Liver (tissue), 9 donors: ENCODE measurements around the gene CHMP5. TPM values are rescaled to one million over a fixed set of nuclear protein-coding genes. Genes with fewer than 3 reads are reported as not detected.

Source experiments
- DNase-seq: peaks from one replicate; pipeline ENCODE4 v3.0.0-alpha.2; 2017; ENCODE audit warnings: low spot score
- H3K27ac ChIP-seq, 2 donors: one replicate each; pipeline ENCODE4 v1.7.0; 2013; ENCODE audit warnings: inconsistent platforms in 2 of 2, low read length in 2 of 2, control low read depth in 1 of 2, low read depth in 1 of 2, mild to moderate bottlenecking in 1 of 2
- H3K27me3 ChIP-seq, 4 donors: one replicate each; pipeline versions ENCODE4 v1.6.1 to v1.7.0; 2013; ENCODE audit warnings: low read length in 3 of 4, inconsistent platforms in 1 of 4, mild to moderate bottlenecking in 1 of 4, moderate library complexity in 1 of 4; ENCODE audit not compliant: control insufficient read depth in 4 of 4, insufficient read depth in 4 of 4
- H3K36me3 ChIP-seq, 4 donors: one replicate each; pipeline versions ENCODE4 v1.6.1 to v1.7.0; 2013; ENCODE audit warnings: low read length in 3 of 4, mild to moderate bottlenecking in 3 of 4, low read depth in 1 of 4, moderate library complexity in 1 of 4; ENCODE audit not compliant: control insufficient read depth in 4 of 4, insufficient read depth in 3 of 4
- H3K4me1 ChIP-seq, 4 donors: one replicate each; pipeline versions ENCODE4 v1.6.1 to v1.7.0; 2013; ENCODE audit warnings: low read length in 3 of 4, mild to moderate bottlenecking in 3 of 4, moderate library complexity in 1 of 4; ENCODE audit not compliant: control insufficient read depth in 4 of 4, insufficient read depth in 4 of 4
- H3K4me3 ChIP-seq, 3 donors: one replicate each; pipeline versions ENCODE4 v1.6.1 to v1.7.0; 2013; ENCODE audit warnings: low read length in 3 of 3, control low read depth in 1 of 3, low read depth in 1 of 3, mild to moderate bottlenecking in 1 of 3
- H3K9ac ChIP-seq, 2 donors: one replicate each; pipeline ENCODE4 v1.7.0; 2013; ENCODE audit warnings: low read length in 2 of 2, mild to moderate bottlenecking in 2 of 2, moderate library complexity in 2 of 2, control low read depth in 1 of 2, low read depth in 1 of 2
- H3K9me3 ChIP-seq, 4 donors: one replicate each; pipeline versions ENCODE4 v1.6.1 to v1.7.0; 2013; ENCODE audit warnings: low read length in 3 of 4; ENCODE audit not compliant: control insufficient read depth in 4 of 4
- ATF3 ChIP-seq: IDR thresholded peaks from 2 replicates; pipeline ENCODE4 v1.6.1; 2016; ENCODE audit warnings: antibody characterized with exemption
- CTCF ChIP-seq: fragments of 150-350 bp; IDR thresholded peaks from 2 replicates; pipeline ENCODE4 v1.5.1; 2017; ENCODE audit warnings: improper control_type of control experiment, low read depth, low read length; ENCODE audit not compliant: missing input control
- EGR1 ChIP-seq, 2 donors: IDR thresholded peaks; 2 replicates each; pipeline ENCODE4 v1.6.1; 2016 to 2018; ENCODE audit warnings: antibody characterized with exemption in 2 of 2, low read depth in 2 of 2
- FOXA1 ChIP-seq: IDR thresholded peaks from 2 replicates; pipeline ENCODE4 v1.6.1; 2016; ENCODE audit warnings: antibody characterized with exemption
- FOXA2 ChIP-seq: IDR thresholded peaks from 2 replicates; pipeline ENCODE4 v1.6.1; 2016; ENCODE audit warnings: antibody characterized with exemption
- GABPA ChIP-seq, 2 donors: IDR thresholded peaks in 1 of 2; conservative IDR thresholded peaks in 1 of 2; 2 replicates each; pipeline ENCODE4 v1.6.1; 2016; ENCODE audit warnings: antibody characterized with exemption in 2 of 2, mild to moderate bottlenecking in 1 of 2, moderate library complexity in 1 of 2
- HNF4A ChIP-seq, 2 donors: conservative IDR thresholded peaks; 2 replicates each; pipeline ENCODE4 v1.6.1; 2016; ENCODE audit warnings: antibody characterized with exemption in 2 of 2, mild to moderate bottlenecking in 2 of 2
- HNF4G ChIP-seq: IDR thresholded peaks from 2 replicates; pipeline ENCODE4 v1.6.1; 2016; ENCODE audit warnings: antibody characterized with exemption
- JUND ChIP-seq, 2 donors: IDR thresholded peaks; 2 replicates each; pipeline ENCODE4 v1.6.1; 2016; ENCODE audit warnings: antibody characterized with exemption in 2 of 2
- MAX ChIP-seq: IDR thresholded peaks from 2 replicates; pipeline ENCODE4 v1.6.1; 2016; ENCODE audit warnings: antibody characterized with exemption
- NR2F2 ChIP-seq: IDR thresholded peaks from 2 replicates; pipeline ENCODE4 v1.6.1; 2016; ENCODE audit warnings: antibody characterized with exemption
- RAD21 ChIP-seq, 2 donors: IDR thresholded peaks; 2 replicates each; pipeline ENCODE4 v1.6.1; 2016; ENCODE audit warnings: antibody characterized with exemption in 2 of 2, mild to moderate bottlenecking in 2 of 2
- REST ChIP-seq: IDR thresholded peaks from 2 replicates; pipeline ENCODE4 v1.6.1; 2016; ENCODE audit warnings: antibody characterized with exemption, mild to moderate bottlenecking
- RXRA ChIP-seq, 2 donors: IDR thresholded peaks; 2 replicates each; pipeline ENCODE4 v1.6.1; 2017 to 2018; ENCODE audit warnings: antibody characterized with exemption in 2 of 2, mild to moderate bottlenecking in 1 of 2
- SP1 ChIP-seq: IDR thresholded peaks from 2 replicates; pipeline ENCODE4 v1.6.1; 2018; ENCODE audit warnings: antibody characterized with exemption, mild to moderate bottlenecking
- TAF1 ChIP-seq: conservative IDR thresholded peaks from 2 replicates; pipeline ENCODE4 v1.6.1; 2016; ENCODE audit warnings: antibody characterized with exemption, mild to moderate bottlenecking
- YY1 ChIP-seq: IDR thresholded peaks from 2 replicates; pipeline ENCODE4 v1.6.1; 2016; ENCODE audit warnings: antibody characterized with exemption, mild to moderate bottlenecking
- ZBTB33 ChIP-seq: IDR thresholded peaks from 2 replicates; pipeline ENCODE4 v1.6.1; 2016; ENCODE audit warnings: antibody characterized with exemption
- WGBS: extraction: QIAGEN DNeasy Blood & Tissue Kit; methylation state at CpG from one replicate; pipeline ENCODE4 v1.1.7; 2013; 5-methylcytosine and 5-hydroxymethylcytosine counted together
- polyA plus RNA-seq, 2 donors: library from polyadenylated mRNA; stranded (reverse) in 1 of 2; unstranded in 1 of 2; fragments of 200-250 nt in 1 of 2; fragments of >200 nt in 1 of 2; fragmentation: Nextera tagmentation in 1 of 2; extraction: Ambion mirVana in 1 of 2; gene quantifications; one replicate each; pipeline versions ENCODE4 v1.2.1 to v1.2.3, GENCODE V29; 2013 to 2015
- total RNA-seq, 2 donors: library from RNA; depleted of rRNA; stranded (reverse); fragments of >200 nt; gene quantifications; one replicate each; pipeline ENCODE4 v1.2.3, GENCODE V29; 2014
- donor health status: healthy.
- donor health status: healthy.
- donor health status: healthy.
- donor health status: healthy.
- donor health status: healthy.

The CHMP5 gene
- total and polyA plus RNA-seq, 4 donors, result 23.2 to 34.8 (median 27.8) TPM

GRCh38 chr9:33320568-33321261, 55.9 kb downstream of the CHMP5 start:
- no peaks in the 10 kb centered on the region for H3K27me3 ChIP-seq
- H3K9ac ChIP-seq, result no peak overlapping the region
- H3K36me3 ChIP-seq, result peaks cover 12 to 77% (median 59%) of the 10 kb centered on the region in 4 donors
- H3K9me3 ChIP-seq, result no peaks in the 10 kb centered on the region
- WGBS, result 94% methylated on average over 2 of the region's 2 CpGs
- no peak for TF ChIP-seq GABPA (IDR thresholded peaks at IDR 0.05 in 1 of 2, conservative IDR thresholded peaks at IDR 0.05 in 1 of 2)
- TF ChIP-seq TAF1, result no peak
- no peak for TF ChIP-seq HNF4G
- no peak for TF ChIP-seq RXRA (IDR thresholded peaks at IDR 0.05)
- TF ChIP-seq JUND (IDR thresholded peaks at IDR 0.05), result no peak
- no peak for TF ChIP-seq HNF4A (conservative IDR thresholded peaks at IDR 0.05)
- TF ChIP-seq NR2F2, result no peak
- TF ChIP-seq ZBTB33, result no peak
- TF ChIP-seq FOXA2, result no peak
- no peak for TF ChIP-seq SP1
- no peak for TF ChIP-seq RAD21 (IDR thresholded peaks at IDR 0.05)
- TF ChIP-seq FOXA1, result no peak
- TF ChIP-seq YY1, result no peak
- TF ChIP-seq CTCF, result no peak
- no peak for TF ChIP-seq MAX
- no peaks in the 10 kb centered on the region for H3K4me1 ChIP-seq
- H3K4me3 ChIP-seq, result no peak overlapping the region
- DNase-seq, result no peak
- H3K27ac ChIP-seq, result peak overlapping the region in 1 of 2 donors; percentile 64

GRCh38 chr9:33329117-33329563, 64.3 kb downstream of the CHMP5 start:
- no peak for DNase-seq
- Histone ChIP-seq H3K4me1 (peaks cover 5 to 12% (median 7%) of the 10 kb centered on the region in 4 donors), H3K36me3 (peaks cover 9 to 41% (median 23%) of the 10 kb centered on the region in 4 donors), H3K27me3 (no peaks in the 10 kb centered on the region), H3K4me3 (no peak overlapping the region), H3K27ac (peak overlapping the region; percentile 73 to 89), H3K9ac (no peak overlapping the region), H3K9me3 (no peaks in the 10 kb centered on the region)
- 30% methylated on average over 4 of the region's 4 CpGs for WGBS
- TF ChIP-seq HNF4A (conservative IDR thresholded peaks at IDR 0.05) (peak; percentile 80 to 90), NR2F2 (no peak), YY1 (peak; percentile 72), TAF1 (no peak), GABPA (IDR thresholded peaks at IDR 0.05 in 1 of 2, conservative IDR thresholded peaks at IDR 0.05 in 1 of 2) (peak in 1 of 2 donors; percentile 68), CTCF (no peak), JUND (IDR thresholded peaks at IDR 0.05) (peak; percentile 74 to 94), HNF4G (peak; percentile 57), ZBTB33 (peak; percentile 85), EGR1 (IDR thresholded peaks at IDR 0.05; ENCODE audit: low read depth in 2 of 2) (peak in 1 of 2 donors; percentile 81), REST (peak; percentile 66), RXRA (IDR thresholded peaks at IDR 0.05) (peak; percentile 83 to 95), FOXA1 (peak; percentile 64), ATF3 (peak; percentile 82), RAD21 (IDR thresholded peaks at IDR 0.05) (peak in 1 of 2 donors; percentile 52), SP1 (peak; percentile 93)
